Astrocyte (in vitro differentiated cells and primary cell): ENCODE data around the gene ITGAX. TPM values are rescaled to one million over a fixed set of nuclear protein-coding genes. Genes with fewer than 3 reads are reported as not detected.

Experiments
- DNase-seq: peaks from one replicate; pipeline ENCODE4 v3.0.0-alpha.2; 2010; ENCODE audit warnings: low read depth
- FAIRE-seq: peaks from 2 replicates; lab custom pipeline; 2011; peaks lifted over from hg19 to GRCh38; lab: Jason Lieb, UNC
- H2AFZ ChIP-seq: 2 replicates; pipeline ENCODE4 v1.6.0; 2012; ENCODE audit warnings: low read depth, low read length, inconsistent platforms
- H3K27ac ChIP-seq: 2 replicates; pipeline ENCODE4 v1.5.1; 2011; ENCODE audit warnings: low read depth, low read length, inconsistent platforms
- H3K27me3 ChIP-seq: 2 replicates; pipeline ENCODE4 v1.6.0; 2011; ENCODE audit warnings: low read length, inconsistent platforms; ENCODE audit not compliant: insufficient read depth
- H3K36me3 ChIP-seq: 2 replicates; pipeline ENCODE4 v1.5.1; 2011; ENCODE audit warnings: low read length, inconsistent platforms; ENCODE audit not compliant: insufficient read depth
- H3K4me1 ChIP-seq: 2 replicates; pipeline ENCODE4 v1.5.1; 2011; ENCODE audit warnings: low read length, inconsistent platforms; ENCODE audit not compliant: insufficient read depth
- H3K4me2 ChIP-seq: 2 replicates; pipeline ENCODE4 v1.6.0; 2012; ENCODE audit warnings: low read length, inconsistent platforms
- H3K4me3 ChIP-seq: 2 replicates; pipeline ENCODE4 v1.5.1; 2011; ENCODE audit warnings: low read depth, mild to moderate bottlenecking, low read length, inconsistent platforms; ENCODE audit not compliant: insufficient read depth
- H3K79me2 ChIP-seq: 2 replicates; pipeline ENCODE4 v1.6.0; 2012; ENCODE audit warnings: mild to moderate bottlenecking, low read length, inconsistent platforms; ENCODE audit not compliant: insufficient read depth
- H3K9ac ChIP-seq: 2 replicates; pipeline ENCODE4 v1.6.0; 2012; ENCODE audit warnings: mild to moderate bottlenecking, low read length, inconsistent platforms
- H3K9me3 ChIP-seq: 2 replicates; pipeline ENCODE4 v1.5.1; 2012; ENCODE audit warnings: low read depth, mild to moderate bottlenecking, low read length, inconsistent platforms; ENCODE audit not compliant: insufficient read depth
- H4K20me1 ChIP-seq: 2 replicates; pipeline ENCODE4 v1.6.0; 2012; ENCODE audit warnings: low read length, inconsistent platforms; ENCODE audit not compliant: insufficient read depth
- H3K27ac Mint-ChIP-seq: one replicate; pipeline ENCODE4 v1.8.0; 2021; ENCODE audit warnings: mild to moderate bottlenecking, mixed read lengths; ENCODE audit not compliant: unreplicated experiment
- H3K27me3 Mint-ChIP-seq: one replicate; pipeline ENCODE4 v1.8.0; 2021; ENCODE audit warnings: low read depth, mixed read lengths; ENCODE audit not compliant: unreplicated experiment
- H3K36me3 Mint-ChIP-seq: one replicate; pipeline ENCODE4 v1.8.0; 2021; ENCODE audit warnings: low read depth, mixed read lengths; ENCODE audit not compliant: unreplicated experiment
- H3K4me1 Mint-ChIP-seq: one replicate; pipeline ENCODE4 v1.8.0; 2021; ENCODE audit warnings: low read depth, mixed read lengths; ENCODE audit not compliant: unreplicated experiment
- H3K4me3 Mint-ChIP-seq: one replicate; pipeline ENCODE4 v1.8.0; 2021; ENCODE audit warnings: mild to moderate bottlenecking, moderate library complexity, mixed read lengths; ENCODE audit not compliant: unreplicated experiment
- H3K9me3 Mint-ChIP-seq: one replicate; pipeline ENCODE4 v1.8.0; 2021; ENCODE audit warnings: mild to moderate bottlenecking, mixed read lengths; ENCODE audit not compliant: unreplicated experiment
- CTCF ChIP-seq: IDR thresholded peaks from 2 replicates; pipeline ENCODE4 v1.5.1; 2011; ENCODE audit warnings: low read depth, mild to moderate bottlenecking, inconsistent platforms, low read length, moderate library complexity; ENCODE audit not compliant: insufficient read depth
- EZH2 ChIP-seq: IDR thresholded peaks from 2 replicates; pipeline ENCODE4 v1.6.1; 2012; ENCODE audit warnings: mild to moderate bottlenecking, low read length, inconsistent platforms; ENCODE audit not compliant: insufficient read depth
- total RNA-seq: library from RNA; stranded (reverse); gene quantifications from 2 replicates; pipeline ENCODE4 v1.2.1, GENCODE V29; 2021

The ITGAX gene
- total RNA-seq, 1 donor from 2014 or later = 0.27 TPM

- no peak overlapping the region for H3K4me3 Mint-ChIP-seq
- no peaks in the 10 kb centered on the region for H3K36me3 ChIP-seq
- DNase-seq (no peak), FAIRE-seq (no peak)
- H3K4me1 ChIP-seq = no peaks in the 10 kb centered on the region
- no peaks in the 10 kb centered on the region for H3K36me3 Mint-ChIP-seq
- TF ChIP-seq CTCF (no peak), EZH2 (no peak)
- no peaks in the 10 kb centered on the region for H3K4me1 Mint-ChIP-seq
- no peak overlapping the region for H2AFZ ChIP-seq
- H3K9me3 Mint-ChIP-seq = no peaks in the 10 kb centered on the region
- H3K79me2 ChIP-seq = no peaks in the 10 kb centered on the region
- no peak overlapping the region for H3K27ac Mint-ChIP-seq
- no peaks in the 10 kb centered on the region for H4K20me1 ChIP-seq
- no peak overlapping the region for H3K9ac ChIP-seq
- H3K9me3 ChIP-seq = no peaks in the 10 kb centered on the region
- peaks cover 41% of the 10 kb centered on the region for H3K27me3 Mint-ChIP-seq
- no peak overlapping the region for H3K4me3 ChIP-seq
- no peak overlapping the region for H3K4me2 ChIP-seq
- no peaks in the 10 kb centered on the region for H3K27me3 ChIP-seq
- no peak overlapping the region for H3K27ac ChIP-seq
Observed at GRCh38 chr16:31407406-31407805, 52.4 kb downstream of the ITGAX start.

- Mint-ChIP-seq H3K36me3 (no peaks in the 10 kb centered on the region), H3K9me3 (no peaks in the 10 kb centered on the region), H3K27ac (no peak overlapping the region), H3K4me3 (no peak overlapping the region), H3K4me1 (no peaks in the 10 kb centered on the region), H3K27me3 (peaks cover 57% of the 10 kb centered on the region)
- peak; percentile 12 for DNase-seq
- Histone ChIP-seq H2AFZ (no peak overlapping the region), H4K20me1 (no peaks in the 10 kb centered on the region), H3K27me3 (no peaks in the 10 kb centered on the region), H3K4me1 (no peaks in the 10 kb centered on the region), H3K4me2 (no peak overlapping the region), H3K9me3 (no peaks in the 10 kb centered on the region), H3K36me3 (no peaks in the 10 kb centered on the region), H3K4me3 (no peak overlapping the region), H3K9ac (no peak overlapping the region), H3K79me2 (no peaks in the 10 kb centered on the region), H3K27ac (no peak overlapping the region)
- no peak for TF ChIP-seq EZH2
- no peak for TF ChIP-seq CTCF
- no peak for FAIRE-seq
Observed at GRCh38 chr16:31409433-31409832, 54.5 kb downstream of the ITGAX start.

DNA sequence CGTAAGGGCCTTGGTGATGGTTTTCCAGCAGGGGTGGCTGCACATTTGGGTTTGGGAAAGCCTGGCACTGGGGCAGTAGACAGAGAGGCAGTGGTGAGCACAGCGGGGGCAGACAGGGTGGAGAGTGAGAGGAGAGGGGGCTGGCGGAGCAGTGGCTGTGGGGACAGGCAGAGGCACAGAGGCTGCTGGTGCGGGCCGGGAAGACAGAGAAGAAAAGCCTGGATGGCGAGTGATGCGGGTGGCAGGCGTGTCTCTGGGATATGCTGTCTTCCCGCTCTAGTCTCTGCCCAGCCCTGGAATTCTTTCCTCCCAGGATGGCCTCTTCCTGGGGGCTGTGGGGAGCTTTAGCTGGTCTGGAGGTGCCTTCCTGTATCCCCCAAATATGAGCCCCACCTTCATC lies 55.1 kb downstream of the ITGAX start:
- H3K27ac Mint-ChIP-seq = no peak overlapping the region
- no peak overlapping the region for H3K27ac ChIP-seq
- TF ChIP-seq CTCF = no peak
- no peak for TF ChIP-seq EZH2
- DNase-seq (no peak), FAIRE-seq (no peak)
- H3K4me3 Mint-ChIP-seq = no peak overlapping the region
- no peaks in the 10 kb centered on the region for H3K4me1 ChIP-seq
- H3K9me3 ChIP-seq = no peaks in the 10 kb centered on the region
- H3K4me1 Mint-ChIP-seq = no peaks in the 10 kb centered on the region
- no peak overlapping the region for H3K4me2 ChIP-seq
- no peaks in the 10 kb centered on the region for H3K27me3 ChIP-seq
- H2AFZ ChIP-seq = no peak overlapping the region
- H3K27me3 Mint-ChIP-seq = peaks cover 61% of the 10 kb centered on the region
- H4K20me1 ChIP-seq = no peaks in the 10 kb centered on the region
- H3K36me3 ChIP-seq = no peaks in the 10 kb centered on the region
- H3K9ac ChIP-seq = no peak overlapping the region
- no peaks in the 10 kb centered on the region for H3K79me2 ChIP-seq
- H3K36me3 Mint-ChIP-seq = no peaks in the 10 kb centered on the region
- H3K9me3 Mint-ChIP-seq = no peaks in the 10 kb centered on the region
- no peak overlapping the region for H3K4me3 ChIP-seq
